ENCODE data around the gene SEPTIN1.

Gene SEPTIN1

DNA sequence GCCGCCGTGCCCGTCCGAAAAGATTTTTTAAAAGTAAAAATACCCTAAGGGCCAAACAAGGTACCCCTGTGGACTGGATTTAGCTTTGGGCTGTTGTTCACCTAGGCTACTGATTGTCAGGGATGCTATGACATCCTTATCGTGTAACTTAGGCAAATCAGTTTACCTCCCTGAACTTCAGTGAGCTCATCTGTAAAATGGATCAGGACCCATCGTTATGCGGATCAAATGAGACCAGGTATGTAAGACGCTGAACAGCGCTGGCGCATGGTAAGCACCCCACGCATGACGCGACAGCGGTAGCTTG lies 24.4 kb upstream of the SEPTIN1 start:
- DNase-seq (ENCODE audit: low read depth), result no peak
- TF ChIP-seq MYC (IDR thresholded peaks at IDR 0.05; ENCODE audit: low read depth, low read length) (no peak), MAX (IDR thresholded peaks at IDR 0.05; ENCODE audit: low read depth, low read length) (no peak), CTCF (IDR thresholded peaks at IDR 0.05; ENCODE audit: low read depth, low read length) (no peak), POLR2A (IDR thresholded peaks at IDR 0.05; ENCODE audit: extremely low read depth, insufficient read length) (no peak)
- peak overlapping the region; percentile 47 for H3K4me3 ChIP-seq (ENCODE audit: low read depth, low read length)

DNA sequence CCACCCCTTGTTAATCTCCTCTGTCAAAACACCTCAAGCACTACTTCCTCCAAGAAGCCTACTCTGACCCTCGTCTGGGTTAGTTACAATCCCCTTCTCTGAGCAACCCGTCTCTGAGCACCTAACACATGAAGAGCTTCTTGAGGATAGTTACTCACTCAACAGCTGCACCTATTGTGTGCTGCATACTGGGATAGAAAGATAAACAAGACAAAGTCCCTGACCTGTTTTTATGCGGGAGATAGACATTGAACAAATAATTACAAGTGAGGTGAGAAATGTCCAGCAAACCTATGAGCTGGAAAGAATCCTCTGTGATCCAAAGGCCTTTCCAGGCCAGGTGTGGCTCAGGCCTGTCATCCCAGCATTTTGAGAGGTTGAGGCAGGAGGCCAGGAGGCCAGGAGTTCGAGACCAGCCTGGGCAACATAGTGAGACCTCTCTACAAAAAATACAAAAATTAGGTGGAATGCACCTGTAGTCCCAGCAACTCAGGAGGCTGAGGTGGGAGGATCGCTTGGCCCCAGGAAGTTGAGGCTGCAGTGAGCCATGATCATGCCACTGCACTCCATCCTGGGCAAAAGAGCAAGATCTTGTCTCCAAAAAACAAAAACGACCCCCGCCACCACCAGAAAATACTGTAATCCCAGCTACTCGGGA lies 19.5 kb upstream of the SEPTIN1 start:
- no peak for DNase-seq (ENCODE audit: low read depth)
- no peak for TF ChIP-seq MYC (IDR thresholded peaks at IDR 0.05; ENCODE audit: low read depth, low read length)
- no peak for TF ChIP-seq CTCF (IDR thresholded peaks at IDR 0.05; ENCODE audit: low read depth, low read length)
- no peak for TF ChIP-seq POLR2A (IDR thresholded peaks at IDR 0.05; ENCODE audit: extremely low read depth, insufficient read length)
- TF ChIP-seq MAX (IDR thresholded peaks at IDR 0.05; ENCODE audit: low read depth, low read length), result no peak
- H3K4me3 ChIP-seq (ENCODE audit: low read depth, low read length), result no peak overlapping the region

DNA sequence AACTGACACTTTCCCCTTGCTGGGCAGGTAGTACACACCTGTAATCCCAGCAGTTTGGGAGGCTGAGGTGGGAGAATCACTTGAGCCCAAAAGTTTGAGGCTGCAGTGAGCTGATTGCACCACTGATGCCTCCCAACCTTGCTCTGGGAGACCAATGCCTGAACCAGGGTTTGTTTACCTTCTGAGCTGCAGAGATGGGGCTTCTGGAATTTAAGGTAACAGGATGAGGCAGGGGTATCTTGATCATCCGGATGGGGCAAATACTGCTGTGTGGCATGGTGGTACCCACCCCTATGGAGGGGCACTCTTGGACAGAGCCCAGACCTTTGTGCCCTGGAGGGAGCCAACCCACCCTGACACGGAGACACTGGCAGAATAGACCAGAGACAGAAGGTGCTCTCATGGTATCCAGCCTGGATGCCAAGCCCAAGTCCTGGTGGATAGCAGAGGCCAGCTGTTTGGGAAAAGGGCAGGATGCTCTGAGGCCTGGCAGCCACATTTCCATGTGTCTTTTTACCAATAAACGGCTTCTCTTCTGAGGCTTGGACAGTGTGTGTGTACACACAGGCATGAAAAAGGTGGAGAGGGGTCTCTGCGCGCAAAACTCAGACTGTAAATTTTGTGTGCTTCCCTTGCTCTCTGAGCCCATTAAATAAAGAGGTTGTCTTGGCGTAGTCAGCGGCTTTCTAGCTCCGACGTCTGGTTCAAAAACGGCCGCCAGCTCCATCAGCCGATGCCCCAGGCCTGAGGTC lies 17.2 kb upstream of the SEPTIN1 start:
- peak overlapping the region; percentile 62 for H3K4me3 ChIP-seq (ENCODE audit: low read depth, low read length)
- TF ChIP-seq POLR2A (IDR thresholded peaks at IDR 0.05; ENCODE audit: extremely low read depth, insufficient read length) (no peak), CTCF (IDR thresholded peaks at IDR 0.05; ENCODE audit: low read depth, low read length) (no peak), MAX (IDR thresholded peaks at IDR 0.05; ENCODE audit: low read depth, low read length) (no peak), MYC (IDR thresholded peaks at IDR 0.05; ENCODE audit: low read depth, low read length) (no peak)
- no peak for DNase-seq (ENCODE audit: low read depth)

- H3K4me3 ChIP-seq (ENCODE audit: low read depth, low read length), result no peak overlapping the region
- DNase-seq (ENCODE audit: low read depth), result no peak
- no peak for TF ChIP-seq MYC (IDR thresholded peaks at IDR 0.05; ENCODE audit: low read depth, low read length)
- TF ChIP-seq POLR2A (IDR thresholded peaks at IDR 0.05; ENCODE audit: extremely low read depth, insufficient read length), result no peak
- TF ChIP-seq MAX (IDR thresholded peaks at IDR 0.05; ENCODE audit: low read depth, low read length), result no peak
- TF ChIP-seq CTCF (IDR thresholded peaks at IDR 0.05; ENCODE audit: low read depth, low read length), result no peak
Measured at GRCh38 chr16:30398661-30399434, 16.5 kb upstream of the SEPTIN1 start.

DNA sequence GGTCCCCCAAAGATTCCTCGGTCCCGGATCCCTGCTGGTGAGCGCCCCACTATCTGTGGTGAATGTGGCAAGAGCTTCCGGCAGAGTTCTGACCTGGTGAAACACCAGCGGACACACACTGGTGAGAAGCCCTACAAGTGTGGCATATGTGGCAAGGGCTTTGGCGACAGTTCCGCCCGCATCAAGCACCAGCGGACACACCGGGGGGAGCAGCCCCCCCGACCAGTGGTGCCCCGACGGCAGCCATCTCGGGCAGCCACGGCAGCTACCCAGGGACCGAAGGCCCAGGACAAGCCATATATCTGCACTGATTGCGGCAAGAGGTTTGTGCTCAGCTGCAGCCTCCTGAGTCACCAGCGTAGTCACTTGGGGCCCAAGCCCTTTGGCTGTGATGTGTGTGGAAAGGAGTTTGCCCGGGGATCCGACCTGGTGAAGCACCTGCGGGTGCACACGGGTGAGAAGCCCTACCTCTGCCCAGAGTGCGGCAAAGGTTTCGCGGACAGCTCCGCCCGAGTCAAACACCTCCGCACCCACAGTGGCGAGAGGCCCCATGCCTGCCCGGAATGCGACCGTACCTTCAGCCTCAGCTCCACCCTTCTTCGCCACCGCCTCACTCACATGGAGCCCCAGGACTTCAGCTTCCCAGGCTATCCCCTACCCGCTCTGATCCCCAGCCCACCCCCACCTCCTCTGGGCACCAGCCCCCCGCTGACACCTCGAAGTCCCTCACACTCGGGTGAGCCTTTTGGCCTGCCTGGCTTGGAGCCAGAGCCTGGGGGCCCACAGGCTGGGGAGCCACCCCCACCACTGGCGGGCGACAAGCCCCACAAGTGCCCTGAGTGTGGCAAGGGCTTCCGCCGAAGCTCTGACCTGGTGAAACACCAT lies 15.7 kb upstream of the SEPTIN1 start:
- DNase-seq (ENCODE audit: low read depth), result no peak
- TF ChIP-seq MYC (IDR thresholded peaks at IDR 0.05; ENCODE audit: low read depth, low read length) (no peak), MAX (IDR thresholded peaks at IDR 0.05; ENCODE audit: low read depth, low read length) (no peak), CTCF (IDR thresholded peaks at IDR 0.05; ENCODE audit: low read depth, low read length) (no peak), POLR2A (IDR thresholded peaks at IDR 0.05; ENCODE audit: extremely low read depth, insufficient read length) (no peak)
- H3K4me3 ChIP-seq (ENCODE audit: low read depth, low read length), result no peak overlapping the region
